GM18867 (cell line): ENCODE measurements around the gene WDR1.

Experiments
- ATAC-seq: cut with Tn5 transposase; IDR thresholded peaks from one replicate; pipeline ENCODE4 v1.9.1; 2021; ENCODE audit warnings: mild to moderate bottlenecking, moderate library complexity; ENCODE audit not compliant: unreplicated experiment

The WDR1 gene

GRCh38 chr4:10101671-10102473 lies 14.7 kb downstream of the WDR1 start:
- no peak for ATAC-seq

GRCh38 chr4:10100734-10101216 lies 15.8 kb downstream of the WDR1 start:
- no peak for ATAC-seq

GRCh38 chr4:10099499-10100325 lies 16.9 kb downstream of the WDR1 start:
- no peak for ATAC-seq

- ATAC-seq: no peak
These were observed 17.8 kb downstream of the WDR1 start for GRCh38 chr4:10098780-10099160.

- ATAC-seq: no peak
These were observed 18.5 kb downstream of the WDR1 start for GRCh38 chr4:10097906-10098779.

GRCh38 chr4:10096978-10097335 lies 19.6 kb downstream of the WDR1 start:
- no peak for ATAC-seq

GRCh38 chr4:10096201-10096977 lies 20.2 kb downstream of the WDR1 start:
- ATAC-seq: peak; percentile 76

- no peak for ATAC-seq
These were observed 21.2 kb downstream of the WDR1 start for GRCh38 chr4:10095296-10095991.

GRCh38 chr4:10094841-10095240 lies 21.8 kb downstream of the WDR1 start:
- no peak for ATAC-seq

GRCh38 chr4:10093801-10094552 lies 22.6 kb downstream of the WDR1 start:
- ATAC-seq: no peak

- no peak for ATAC-seq
These were observed 23.4 kb downstream of the WDR1 start for GRCh38 chr4:10093271-10093621.

- no peak for ATAC-seq
These were observed 23.9 kb downstream of the WDR1 start for GRCh38 chr4:10092481-10093270.

GRCh38 chr4:10091531-10092181 lies 24.9 kb downstream of the WDR1 start:
- no peak for ATAC-seq

GRCh38 chr4:10090467-10091250 lies 25.9 kb downstream of the WDR1 start:
- ATAC-seq: no peak

- ATAC-seq: no peak
These were observed 27.3 kb downstream of the WDR1 start for GRCh38 chr4:10089346-10089745.

GRCh38 chr4:10088135-10089010 lies 28.2 kb downstream of the WDR1 start:
- ATAC-seq: no peak
